Measurements from ENCODE around the gene EDEM3. TPM values are rescaled to one million over a fixed set of nuclear protein-coding genes. Genes with fewer than 3 reads are reported as not detected.
"Not testable (repeated sequence)": the region's sequence is repeated elsewhere in the genome, so short reads cannot be mapped to it uniquely, and the experiment has no call there.

EDEM3 gene
- total RNA-seq, 2 experiments from 2014 or later: 12.5 to 14.5 TPM

- ChIA-PET CTCF (interaction anchor here (1.3 to 2.0 kb wide), 2 partner anchors 35 to 212 kb away, joined by 4 to 7 read pairs; no protein-coding TSS in a partner anchor), POLR2A (no interaction called here)
- intact Hi-C loops (cut with micrococcal nuclease): no loop called here
- H3K36me3 Mint-ChIP-seq (ENCODE audit: low read depth): no peaks in the 10 kb centered on the region
- DNase-seq (no peak), ATAC-seq (no peak)
- no peak for TF ChIP-seq CTCF (IDR thresholded peaks at IDR 0.05)
- H3K27ac Mint-ChIP-seq: no peak overlapping the region
- H3K4me3 Mint-ChIP-seq: no peak overlapping the region
- no peaks in the 10 kb centered on the region for H3K27me3 Mint-ChIP-seq
- no peaks in the 10 kb centered on the region for H3K4me1 Mint-ChIP-seq (ENCODE audit: low read depth)
- H3K9me3 Mint-ChIP-seq: no peaks in the 10 kb centered on the region
Observed at GRCh38 chr1:184770181-184770979, 15.7 kb upstream of the EDEM3 start.

GRCh38 chr1:184769241-184769640 lies 14.6 kb upstream of the EDEM3 start:
- Mint-ChIP-seq H3K4me1 (ENCODE audit: low read depth) (no peaks in the 10 kb centered on the region), H3K27ac (no peak overlapping the region), H3K27me3 (no peaks in the 10 kb centered on the region), H3K36me3 (ENCODE audit: low read depth) (no peaks in the 10 kb centered on the region), H3K4me3 (no peak overlapping the region), H3K9me3 (no peaks in the 10 kb centered on the region)
- ATAC-seq (no peak), DNase-seq (no peak)
- TF ChIP-seq CTCF (IDR thresholded peaks at IDR 0.05): no peak
- CTCF ChIA-PET: no interaction called here
- intact Hi-C loops (cut with micrococcal nuclease): no loop called here
- POLR2A ChIA-PET: no interaction called here

- intact Hi-C loops (cut with micrococcal nuclease): no loop called here
- Mint-ChIP-seq H3K9me3 (no peaks in the 10 kb centered on the region), H3K4me3 (no peak overlapping the region), H3K4me1 (ENCODE audit: low read depth) (no peaks in the 10 kb centered on the region), H3K36me3 (ENCODE audit: low read depth) (no peaks in the 10 kb centered on the region), H3K27ac (no peak overlapping the region), H3K27me3 (no peaks in the 10 kb centered on the region)
- TF ChIP-seq CTCF (IDR thresholded peaks at IDR 0.05): no peak
- ATAC-seq: no peak
- DNase-seq: no peak
- POLR2A ChIA-PET: no interaction called here
- CTCF ChIA-PET: no interaction called here
Observed at GRCh38 chr1:184768467-184768866, 13.8 kb upstream of the EDEM3 start.

GRCh38 chr1:184767591-184767990 lies 12.9 kb upstream of the EDEM3 start:
- no peaks in the 10 kb centered on the region for H3K36me3 Mint-ChIP-seq (ENCODE audit: low read depth)
- H3K4me1 Mint-ChIP-seq (ENCODE audit: low read depth): no peaks in the 10 kb centered on the region
- no peak overlapping the region for H3K27ac Mint-ChIP-seq
- H3K4me3 Mint-ChIP-seq: no peak overlapping the region
- ATAC-seq (no peak), DNase-seq (no peak)
- H3K27me3 Mint-ChIP-seq: no peaks in the 10 kb centered on the region
- POLR2A ChIA-PET: no interaction called here
- intact Hi-C loops (cut with micrococcal nuclease): no loop called here
- TF ChIP-seq CTCF (IDR thresholded peaks at IDR 0.05): no peak
- no peaks in the 10 kb centered on the region for H3K9me3 Mint-ChIP-seq
- CTCF ChIA-PET: no interaction called here

- H3K27me3 Mint-ChIP-seq: peaks cover 1% of the 10 kb centered on the region
- POLR2A ChIA-PET: no interaction called here
- DNase-seq (no peak), ATAC-seq (no peak)
- intact Hi-C loops (cut with micrococcal nuclease): no loop called here
- TF ChIP-seq CTCF (IDR thresholded peaks at IDR 0.05): no peak
- H3K4me1 Mint-ChIP-seq (ENCODE audit: low read depth): no peaks in the 10 kb centered on the region
- H3K9me3 Mint-ChIP-seq: no peaks in the 10 kb centered on the region
- CTCF ChIA-PET: interaction anchor here (1.0 to 1.2 kb wide), 2 partner anchors 41 to 218 kb away, joined by 3 read pairs; no protein-coding TSS in a partner anchor
- no peak overlapping the region for H3K27ac Mint-ChIP-seq
- H3K36me3 Mint-ChIP-seq (ENCODE audit: low read depth): no peaks in the 10 kb centered on the region
- H3K4me3 Mint-ChIP-seq: no peak overlapping the region
Observed at GRCh38 chr1:184764483-184764882, 9.8 kb upstream of the EDEM3 start.

GRCh38 chr1:184763520-184763919 lies 8.9 kb upstream of the EDEM3 start:
- DNase-seq; H3K27me3 Mint-ChIP-seq; H3K9me3 Mint-ChIP-seq; POLR2A ChIA-PET; H3K27ac Mint-ChIP-seq; ATAC-seq; H3K36me3 Mint-ChIP-seq (ENCODE audit: low read depth); intact Hi-C loops (cut with micrococcal nuclease); H3K4me1 Mint-ChIP-seq (ENCODE audit: low read depth); H3K4me3 Mint-ChIP-seq: not testable (repeated sequence)
- CTCF ChIA-PET: interaction anchor here (1.2 kb wide), 1 partner anchor 42 kb away, joined by 3 read pairs; no protein-coding TSS in a partner anchor

Measured in activated CD8-positive, alpha-beta T cell treated with anti-CD3 and anti-CD28 coated beads for 36 hours (primary cell).